GM12878 (cell line): ENCODE data around the gene KLHL22. TPM values are rescaled to one million over a fixed set of nuclear protein-coding genes. Genes with fewer than 3 reads are reported as not detected.

Experiments
- ATAC-seq: fragments of 200-7000 bp; cut with Tn5 transposase; 3 replicates; pipeline ENCODE4 v1.9.1; 2020; ENCODE audit warnings: mild to moderate bottlenecking, moderate library complexity
- BruUV-seq: library from RNA; stranded (reverse); fragments of 400-500 nt; replicated peaks from 2 replicates; lab custom pipeline; 2021; lab: Mats Ljungman, UMichigan
- CTCF ChIA-PET: fragments of 300-600 bp; sonication (Branson Sonifier 250); formaldehyde crosslinking; extraction: SDS; loops from one replicate; lab custom pipeline; 2021; ENCODE audit warnings: inconsistent platforms; lab: Yijun Ruan, JAX
- POLR2A ChIA-PET: fragments of 350-600 bp; formaldehyde crosslinking; extraction: SDS; loops from one replicate; lab custom pipeline; 2021; ENCODE audit warnings: inconsistent platforms; lab: Charles Lee
- RAD21 ChIA-PET: fragments of 300-600 bp; sonication (Branson Sonifier 250); formaldehyde crosslinking; loops from one replicate; lab custom pipeline; 2023; ENCODE audit warnings: antibody characterized with exemption; ENCODE audit not compliant: unreplicated experiment; lab: Charles Lee
- SMC1A ChIA-PET: fragments of 300-600 bp; sonication (Branson Sonifier 250); formaldehyde crosslinking; loops from one replicate; lab custom pipeline; 2023; ENCODE audit not compliant: unreplicated experiment, uncharacterized antibody; lab: Charles Lee
- DNase-seq: peaks from one replicate; pipeline ENCODE4 v3.0.0-alpha.2; 2011; ENCODE audit warnings: low read depth, low spot score
- FAIRE-seq: peaks from 3 replicates; lab custom pipeline; 2011; peaks lifted over from hg19 to GRCh38; lab: Jason Lieb, UNC
- H2AFZ ChIP-seq: 2 replicates; pipeline ENCODE4 v1.6.0; 2011; ENCODE audit warnings: low read depth, low read length, control low read depth; ENCODE audit not compliant: control insufficient read depth
- H3K27ac ChIP-seq: 2 replicates; pipeline ENCODE4 v1.5.1; 2011; ENCODE audit warnings: control low read depth; ENCODE audit not compliant: control insufficient read depth, insufficient read depth
- H3K27me3 ChIP-seq, 2 experiments: replicated peaks in 1 of 2; 2 replicates each; pipeline versions ENCODE4 v1.6.0 to v1.6.1; 2011; ENCODE audit warnings: low read length in 1 of 2; ENCODE audit not compliant: control insufficient read depth in 2 of 2, insufficient read depth in 2 of 2
- H3K36me3 ChIP-seq, 2 experiments: 2 replicates each; pipeline ENCODE4 v1.5.1; 2011; ENCODE audit warnings: low read length in 1 of 2; ENCODE audit not compliant: control insufficient read depth in 2 of 2, insufficient read depth in 2 of 2
- H3K4me1 ChIP-seq: 2 replicates; pipeline ENCODE4 v1.6.1; 2011; ENCODE audit warnings: mild to moderate bottlenecking, low read length, moderate library complexity, mixed read lengths; ENCODE audit not compliant: control insufficient read depth, insufficient read depth
- H3K4me2 ChIP-seq: 2 replicates; pipeline ENCODE4 v1.6.0; 2011; ENCODE audit warnings: control low read depth; ENCODE audit not compliant: control insufficient read depth, insufficient read depth
- H3K4me3 ChIP-seq: fragments of 200-600 bp; sonication (generic); 2 replicates; pipeline ENCODE4 v1.5.1; 2016
- H3K79me2 ChIP-seq: 2 replicates; pipeline ENCODE4 v1.6.0; 2011; ENCODE audit warnings: low read length; ENCODE audit not compliant: control insufficient read depth, insufficient read depth
- H3K9ac ChIP-seq: 2 replicates; pipeline ENCODE4 v1.8.0; 2011; ENCODE audit warnings: low read length, control low read depth, mixed read lengths; ENCODE audit not compliant: control insufficient read depth, insufficient read depth
- H3K9me3 ChIP-seq: replicated peaks from 3 replicates; pipeline ENCODE4 v1.5.1; 2011; ENCODE audit warnings: mild to moderate bottlenecking, low read length; ENCODE audit not compliant: control insufficient read depth, insufficient read depth
- H4K20me1 ChIP-seq: 2 replicates; pipeline ENCODE4 v1.6.0; 2011; ENCODE audit not compliant: control insufficient read depth, insufficient read depth
- EP300 ChIP-seq, 2 experiments: fragments of 150-350 bp in 1 of 2; IDR thresholded peaks; 2 replicates each; pipeline ENCODE4 v1.6.1; 2011 to 2012; ENCODE audit warnings: low read depth in 2 of 2, low read length in 2 of 2, borderline replicate concordance in 1 of 2, improper control_type of control experiment in 1 of 2, inconsistent platforms in 1 of 2; ENCODE audit not compliant: control insufficient read depth in 1 of 2
- NFYA ChIP-seq: IDR thresholded peaks from 2 replicates; pipeline ENCODE4 v1.6.1; 2011; ENCODE audit warnings: low read depth, mild to moderate bottlenecking, low read length, improper control_type of control experiment, borderline replicate concordance
- RBBP5 ChIP-seq: fragments of 200-600 bp; sonication (generic); conservative IDR thresholded peaks from 2 replicates; pipeline ENCODE4 v1.6.1; 2016
- ZNF592 ChIP-seq: fragments of 450-650 bp; IDR thresholded peaks from 2 replicates; pipeline ENCODE4 v1.6.1; 2017; ENCODE audit warnings: mild to moderate bottlenecking, moderate library complexity
- ZNF622 ChIP-seq: fragments of 450-650 bp; IDR thresholded peaks from 2 replicates; pipeline ENCODE4 v1.6.1; 2017; ENCODE audit warnings: mild to moderate bottlenecking, inconsistent platforms
- WGBS: methylation state at CpG from one replicate; pipeline ENCODE4 v1.1.6; 2016; ENCODE audit warnings: low lambda C conversion rate; ENCODE audit not compliant: insufficient replicate concordance, insufficient coverage; ENCODE audit errors: missing lambda C conversion rate; 5-methylcytosine and 5-hydroxymethylcytosine counted together
- in situ Hi-C: fragments of 300-500 bp; cut with MboI; formaldehyde crosslinking; loops from 9 replicates; pipeline ENCODE4 v1.14.3; 2018; ENCODE audit warnings: mixed read lengths
- intact Hi-C: fragments of 100-400 bp; cut with micrococcal nuclease; formaldehyde crosslinking; loops from one replicate; pipeline ENCODE4 v1.14.2; 2022; ENCODE audit not compliant: unreplicated experiment
- polyA plus RNA-seq, 11 experiments: library from polyadenylated mRNA; depleted of rRNA in 4 of 11; unstranded in 6 of 11; stranded (reverse) in 5 of 11; fragments of >200 nt; fragmentation: Nextera tagmentation in 4 of 11; fragmentation: Illumina TruSeq in 1 of 11; extraction: Ambion mirVana in 4 of 11; extraction: Trizol in 1 of 11; gene quantifications; 1 replicate in 1 of 11; 2 replicates in 10 of 11; pipeline versions ENCODE4 v1.2.1 to v1.2.3, GENCODE V29; 2011 to 2016; ENCODE audit warnings: inconsistent platforms in 2 of 11, missing spikeins in 2 of 11, low read depth in 1 of 11
- total RNA-seq, 4 experiments: library from RNA; depleted of rRNA in 3 of 4; stranded (reverse); fragments of >200 nt in 3 of 4; fragmentation: Illumina TruSeq in 1 of 4; extraction: Trizol in 1 of 4; gene quantifications; 2 replicates each; pipeline versions ENCODE4 v1.2.1 to v1.2.3, GENCODE V29; 2013 to 2021
- TF ChIP-seq, protein P1 (sequence below), 3 experiments: IDR thresholded peaks in 2 of 3; conservative IDR thresholded peaks in 1 of 3; 2 replicates each; pipeline ENCODE4 v1.5.1; 2011; ENCODE audit warnings: low read depth in 3 of 3, low read length in 3 of 3, mild to moderate bottlenecking in 3 of 3, control low read depth in 2 of 3, moderate library complexity in 2 of 3, inconsistent platforms in 1 of 3, mixed read lengths in 1 of 3; ENCODE audit not compliant: control insufficient read depth in 2 of 3, insufficient read depth in 1 of 3; ENCODE audit errors: extremely low read depth in 1 of 3

The KLHL22 gene
- total and polyA plus RNA-seq, 10 of the 15 experiments (the other 5 are each of a cell fraction or from before 2014, with no cell fraction given), result 0.06 to 22.1 (median 14.2) TPM

GRCh38 chr22:20536590-20537324 is 41.2 kb upstream of the KLHL22 start (continued):
- TF ChIP-seq EP300 (IDR thresholded peaks at IDR 0.05; ENCODE audit: borderline replicate concordance in 1 of 2, control insufficient read depth in 1 of 2, low read depth in 2 of 2, low read length in 2 of 2), result no peak

DNA sequence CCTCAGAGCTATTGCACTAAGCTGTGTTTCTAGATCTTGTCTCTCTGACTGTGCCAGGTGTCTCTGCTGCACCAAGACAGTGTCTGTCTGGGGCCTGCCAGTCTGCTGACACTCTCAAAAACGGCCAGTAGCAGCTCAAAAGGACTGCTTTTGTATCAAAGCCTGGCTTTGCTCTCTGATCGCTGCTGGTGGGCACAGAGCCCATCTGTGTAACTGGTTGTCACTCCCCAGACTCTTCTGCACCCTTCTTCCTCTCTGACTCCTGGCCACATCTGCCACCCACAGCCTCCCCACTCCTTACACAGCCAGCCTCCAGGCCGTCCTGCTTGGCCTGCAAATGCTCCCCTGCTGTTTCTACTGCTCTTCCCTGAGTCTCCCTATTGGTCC is 38.3 kb upstream of the KLHL22 start:
- RAD21 ChIA-PET, result no interaction called here
- DNase-seq (no peak), ATAC-seq (no peak), FAIRE-seq (no peak)
- Histone ChIP-seq H3K4me1 (no peaks in the 10 kb centered on the region), H2AFZ (no peak overlapping the region), H3K36me3 (peaks cover 34 to 36% of the 10 kb centered on the region in 2 experiments), H3K27me3 (no peaks in the 10 kb centered on the region), H3K4me2 (no peak overlapping the region), H3K4me3 (no peak overlapping the region), H3K9ac (no peak overlapping the region), H4K20me1 (peaks cover 5% of the 10 kb centered on the region), H3K9me3 (no peaks in the 10 kb centered on the region), H3K27ac (no peak overlapping the region), H3K79me2 (peaks cover 40% of the 10 kb centered on the region)
- no TSS peak for BruUV-seq
- 42% methylated on average over 3 of the region's 3 CpGs for WGBS
- intact Hi-C loops, result no loop called here
- CTCF ChIA-PET, result no interaction called here
- TF ChIP-seq ZNF592 (no peak), ZNF622 (no peak), NFYA (no peak), RBBP5 (no peak)
- TF ChIP-seq, protein P1, sequence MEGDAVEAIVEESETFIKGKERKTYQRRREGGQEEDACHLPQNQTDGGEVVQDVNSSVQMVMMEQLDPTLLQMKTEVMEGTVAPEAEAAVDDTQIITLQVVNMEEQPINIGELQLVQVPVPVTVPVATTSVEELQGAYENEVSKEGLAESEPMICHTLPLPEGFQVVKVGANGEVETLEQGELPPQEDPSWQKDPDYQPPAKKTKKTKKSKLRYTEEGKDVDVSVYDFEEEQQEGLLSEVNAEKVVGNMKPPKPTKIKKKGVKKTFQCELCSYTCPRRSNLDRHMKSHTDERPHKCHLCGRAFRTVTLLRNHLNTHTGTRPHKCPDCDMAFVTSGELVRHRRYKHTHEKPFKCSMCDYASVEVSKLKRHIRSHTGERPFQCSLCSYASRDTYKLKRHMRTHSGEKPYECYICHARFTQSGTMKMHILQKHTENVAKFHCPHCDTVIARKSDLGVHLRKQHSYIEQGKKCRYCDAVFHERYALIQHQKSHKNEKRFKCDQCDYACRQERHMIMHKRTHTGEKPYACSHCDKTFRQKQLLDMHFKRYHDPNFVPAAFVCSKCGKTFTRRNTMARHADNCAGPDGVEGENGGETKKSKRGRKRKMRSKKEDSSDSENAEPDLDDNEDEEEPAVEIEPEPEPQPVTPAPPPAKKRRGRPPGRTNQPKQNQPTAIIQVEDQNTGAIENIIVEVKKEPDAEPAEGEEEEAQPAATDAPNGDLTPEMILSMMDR (IDR thresholded peaks at IDR 0.05 in 2 of 3, conservative IDR thresholded peaks at IDR 0.05 in 1 of 3; ENCODE audit: control insufficient read depth in 2 of 3, extremely low read depth in 1 of 3, insufficient read depth in 1 of 3, low read depth in 3 of 3, low read length in 3 of 3), result no peak
- in situ Hi-C loops, result no loop called here
- POLR2A ChIA-PET, result no interaction called here
- SMC1A ChIA-PET, result no interaction called here
